Esophagus squamous epithelium (tissue), 4 donors: Measurements from ENCODE around the gene IFNGR2.
"Not testable (repeated sequence)": the region's sequence is repeated elsewhere in the genome, so short reads cannot be mapped to it uniquely, and the experiment has no call there.

ENCODE experiments used
- CTCF ChIP-seq, 6 experiments: fragments of 450-650 bp in 4 of 6; fragments of 200-600 bp in 2 of 6; sonication (generic) in 2 of 6; IDR thresholded peaks; one replicate each; pipeline ENCODE4 v1.5.1; 2016 to 2019; ENCODE audit warnings: antibody characterized with exemption in 6 of 6, mild to moderate bottlenecking in 4 of 6, moderate library complexity in 4 of 6
- POLR2A ChIP-seq, 4 donors: fragments of 450-650 bp; IDR thresholded peaks; one replicate each; pipeline ENCODE4 v1.6.1; 2017; ENCODE audit warnings: antibody characterized with exemption in 4 of 4, mild to moderate bottlenecking in 4 of 4, moderate library complexity in 3 of 4

- TF ChIP-seq CTCF, POLR2A (IDR thresholded peaks at IDR 0.05): not testable (repeated sequence)
These were observed 43.4 kb downstream of the IFNGR2 start for GRCh38 chr21:33446620-33447019.
